Measurements from ENCODE around the gene KREMEN1.

DNA sequence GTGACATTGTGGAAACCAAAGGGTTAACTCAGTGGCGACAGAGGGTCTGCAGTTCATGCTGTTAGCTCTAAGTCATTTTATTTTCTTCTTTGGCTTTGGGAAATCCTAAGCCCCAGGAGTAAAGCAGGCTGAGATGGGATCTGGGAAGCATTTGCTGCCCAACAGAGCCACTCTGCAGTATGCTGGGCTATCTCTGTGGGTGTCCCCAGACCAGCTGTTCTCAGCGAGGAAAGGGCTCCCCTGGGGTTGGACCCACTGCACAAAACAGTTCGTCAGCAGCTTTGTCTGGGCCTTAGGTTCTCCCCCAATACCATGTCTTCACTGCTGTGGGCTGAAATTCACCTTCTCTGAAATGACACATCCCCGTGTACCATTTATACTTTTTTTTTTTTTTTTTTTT is 34.0 kb downstream of the KREMEN1 start:
- TF ChIP-seq, protein P1, sequence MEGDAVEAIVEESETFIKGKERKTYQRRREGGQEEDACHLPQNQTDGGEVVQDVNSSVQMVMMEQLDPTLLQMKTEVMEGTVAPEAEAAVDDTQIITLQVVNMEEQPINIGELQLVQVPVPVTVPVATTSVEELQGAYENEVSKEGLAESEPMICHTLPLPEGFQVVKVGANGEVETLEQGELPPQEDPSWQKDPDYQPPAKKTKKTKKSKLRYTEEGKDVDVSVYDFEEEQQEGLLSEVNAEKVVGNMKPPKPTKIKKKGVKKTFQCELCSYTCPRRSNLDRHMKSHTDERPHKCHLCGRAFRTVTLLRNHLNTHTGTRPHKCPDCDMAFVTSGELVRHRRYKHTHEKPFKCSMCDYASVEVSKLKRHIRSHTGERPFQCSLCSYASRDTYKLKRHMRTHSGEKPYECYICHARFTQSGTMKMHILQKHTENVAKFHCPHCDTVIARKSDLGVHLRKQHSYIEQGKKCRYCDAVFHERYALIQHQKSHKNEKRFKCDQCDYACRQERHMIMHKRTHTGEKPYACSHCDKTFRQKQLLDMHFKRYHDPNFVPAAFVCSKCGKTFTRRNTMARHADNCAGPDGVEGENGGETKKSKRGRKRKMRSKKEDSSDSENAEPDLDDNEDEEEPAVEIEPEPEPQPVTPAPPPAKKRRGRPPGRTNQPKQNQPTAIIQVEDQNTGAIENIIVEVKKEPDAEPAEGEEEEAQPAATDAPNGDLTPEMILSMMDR (IDR thresholded peaks at IDR 0.05), result no peak
- no peak for TF ChIP-seq SIN3A (IDR thresholded peaks at IDR 0.05; ENCODE audit: borderline replicate concordance, insufficient read depth, low read depth, low read length)
